ENCODE results near the gene TSSK3.

TSSK3 gene

DNA sequence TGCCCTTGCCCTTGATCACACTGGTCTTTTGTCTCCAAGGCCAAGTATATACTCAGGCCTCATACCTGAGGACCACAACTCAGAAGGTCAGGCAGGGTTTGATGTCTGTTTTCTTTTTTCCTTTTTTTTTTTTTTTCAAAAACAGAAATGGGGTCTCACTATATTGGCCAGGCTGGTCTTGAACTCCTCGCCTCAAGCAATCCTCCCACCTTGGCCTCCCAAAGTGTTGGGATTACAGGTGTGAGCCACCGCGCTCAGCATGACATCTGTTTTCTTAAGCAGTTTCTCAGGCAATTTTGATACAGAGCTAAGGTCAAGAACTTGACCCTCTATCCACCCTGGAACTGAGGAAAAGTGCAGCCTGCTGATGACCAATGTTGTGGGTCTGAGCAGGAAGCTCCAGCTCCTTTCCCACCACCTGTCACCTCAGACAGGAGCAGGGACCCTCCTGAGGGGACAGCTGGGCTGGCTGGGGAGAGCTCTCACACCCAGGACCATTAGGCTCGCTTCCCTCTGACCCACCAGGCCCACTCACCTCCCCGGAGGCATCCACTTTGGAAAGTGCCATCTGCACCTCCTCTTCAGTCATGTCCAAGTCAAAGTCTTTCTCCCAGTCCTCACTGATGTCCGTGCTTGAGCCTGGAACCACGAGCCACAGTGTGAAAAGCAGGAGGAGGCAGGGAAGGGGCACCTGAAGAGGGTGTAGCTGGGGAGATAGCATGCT lies 5.7 kb downstream of the TSSK3 start:
- WGBS (ENCODE audit: extremely low coverage, insufficient coverage, insufficient read length) = no CpG with 5 or more reads among the region's 7 CpGs
- no peak overlapping the region for H2BK12ac ChIP-seq (ENCODE audit: low read length)
- H4K91ac ChIP-seq (ENCODE audit: low read depth, low read length) = no peak overlapping the region
- no peak overlapping the region for H2AFZ ChIP-seq (ENCODE audit: insufficient read depth, low read length, poor library complexity)
- no peak overlapping the region for H4K8ac ChIP-seq (ENCODE audit: low read depth, low read length)
- no peak overlapping the region for H3K23ac ChIP-seq (ENCODE audit: low read length)
- no peak overlapping the region for H3K14ac ChIP-seq (ENCODE audit: low read length)
- peaks cover 1% of the 10 kb centered on the region for H3K9me3 ChIP-seq (ENCODE audit: insufficient read depth, low read depth, low read length)
- H3K36me3 ChIP-seq (ENCODE audit: control insufficient read depth in 1 of 2, insufficient read depth in 2 of 2, low read length in 2 of 2) = peaks cover 48 to 70% of the 10 kb centered on the region in 2 experiments
- H3K4ac ChIP-seq (ENCODE audit: low read depth, low read length) = no peak overlapping the region
- H3K4me1 ChIP-seq (ENCODE audit: control insufficient read depth in 1 of 2, insufficient read depth in 2 of 2, low read length in 2 of 2) = no peaks in the 10 kb centered on the region
- H3K27ac ChIP-seq (ENCODE audit: low read depth, low read length) = no peak overlapping the region
- H2AK5ac ChIP-seq (ENCODE audit: low read length) = no peak overlapping the region
- no peak for DNase-seq
- no peaks in the 10 kb centered on the region for H3K79me2 ChIP-seq (ENCODE audit: control insufficient read depth, insufficient read depth, low read length, poor library complexity)
- no peak overlapping the region for H2BK120ac ChIP-seq (ENCODE audit: insufficient read depth, low read length, poor library complexity)
- no peaks in the 10 kb centered on the region for H3K79me1 ChIP-seq (ENCODE audit: low read length)
- no peak overlapping the region for H3K9ac ChIP-seq (ENCODE audit: low read length)
- no peak overlapping the region for H3K4me2 ChIP-seq (ENCODE audit: low read length)
- H4K12ac ChIP-seq (ENCODE audit: low read depth, low read length) = no peak overlapping the region
- H3K4me3 ChIP-seq (ENCODE audit: low read depth, low read length) = no peak overlapping the region
- H3K27me3 ChIP-seq (ENCODE audit: insufficient read depth, low read length) = no peaks in the 10 kb centered on the region
- H3K18ac ChIP-seq (ENCODE audit: low read length) = no peak overlapping the region
- H2BK5ac ChIP-seq (ENCODE audit: low read depth, low read length, poor library complexity) = no peak overlapping the region

DNA sequence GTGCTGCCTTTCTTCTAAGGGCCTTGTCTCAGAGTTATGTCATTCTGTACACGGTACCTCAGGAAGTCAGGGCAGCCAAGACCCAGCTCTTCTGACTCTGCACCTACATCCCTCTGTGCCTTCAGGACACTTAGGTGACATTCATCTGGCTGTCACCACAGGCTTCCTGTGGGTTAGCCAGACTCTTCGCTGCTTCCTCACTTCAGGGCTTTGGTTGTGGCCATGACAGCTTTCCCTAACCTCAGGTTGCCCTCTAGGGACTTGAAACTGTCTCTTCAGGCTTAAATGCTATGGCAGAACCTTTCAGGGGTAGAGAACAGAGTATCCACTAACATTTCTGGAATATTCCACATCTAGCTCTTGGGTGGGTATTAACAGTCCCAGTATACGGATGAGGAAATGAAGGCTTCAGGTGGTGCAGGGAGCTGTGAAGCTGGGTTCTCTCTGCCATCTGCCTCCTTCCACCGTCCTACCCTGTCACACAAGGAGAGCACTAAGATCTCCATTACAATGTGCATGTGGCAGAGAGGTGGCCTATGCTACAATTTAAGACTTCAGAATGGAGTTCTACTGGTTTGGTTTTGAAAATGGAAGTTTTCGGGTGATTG lies 9.9 kb downstream of the TSSK3 start:
- Histone ChIP-seq H2AK5ac (ENCODE audit: low read length) (no peak overlapping the region), H3K4me2 (ENCODE audit: low read length) (no peak overlapping the region), H2AFZ (ENCODE audit: insufficient read depth, low read length, poor library complexity) (no peak overlapping the region), H3K18ac (ENCODE audit: low read length) (no peak overlapping the region), H3K4ac (ENCODE audit: low read depth, low read length) (no peak overlapping the region), H3K23ac (ENCODE audit: low read length) (no peak overlapping the region), H2BK5ac (ENCODE audit: low read depth, low read length, poor library complexity) (no peak overlapping the region), H4K8ac (ENCODE audit: low read depth, low read length) (no peak overlapping the region), H2BK120ac (ENCODE audit: insufficient read depth, low read length, poor library complexity) (no peak overlapping the region), H2BK12ac (ENCODE audit: low read length) (no peak overlapping the region), H3K79me2 (ENCODE audit: control insufficient read depth, insufficient read depth, low read length, poor library complexity) (no peaks in the 10 kb centered on the region), H3K36me3 (ENCODE audit: control insufficient read depth in 1 of 2, insufficient read depth in 2 of 2, low read length in 2 of 2) (peaks cover 46 to 72% of the 10 kb centered on the region in 2 experiments), H3K9ac (ENCODE audit: low read length) (no peak overlapping the region), H4K12ac (ENCODE audit: low read depth, low read length) (no peak overlapping the region), H3K4me3 (ENCODE audit: low read depth, low read length) (no peak overlapping the region), H4K91ac (ENCODE audit: low read depth, low read length) (no peak overlapping the region), H3K9me3 (ENCODE audit: insufficient read depth, low read depth, low read length) (no peaks in the 10 kb centered on the region), H3K27ac (ENCODE audit: low read depth, low read length) (no peak overlapping the region), H3K27me3 (ENCODE audit: insufficient read depth, low read length) (no peaks in the 10 kb centered on the region), H3K4me1 (ENCODE audit: control insufficient read depth in 1 of 2, insufficient read depth in 2 of 2, low read length in 2 of 2) (no peaks in the 10 kb centered on the region), H3K79me1 (ENCODE audit: low read length) (no peaks in the 10 kb centered on the region), H3K14ac (ENCODE audit: low read length) (no peak overlapping the region)
- WGBS (ENCODE audit: extremely low coverage, insufficient coverage, insufficient read length) = no CpG with 5 or more reads among the region's 5 CpGs
- DNase-seq = no peak

DNA sequence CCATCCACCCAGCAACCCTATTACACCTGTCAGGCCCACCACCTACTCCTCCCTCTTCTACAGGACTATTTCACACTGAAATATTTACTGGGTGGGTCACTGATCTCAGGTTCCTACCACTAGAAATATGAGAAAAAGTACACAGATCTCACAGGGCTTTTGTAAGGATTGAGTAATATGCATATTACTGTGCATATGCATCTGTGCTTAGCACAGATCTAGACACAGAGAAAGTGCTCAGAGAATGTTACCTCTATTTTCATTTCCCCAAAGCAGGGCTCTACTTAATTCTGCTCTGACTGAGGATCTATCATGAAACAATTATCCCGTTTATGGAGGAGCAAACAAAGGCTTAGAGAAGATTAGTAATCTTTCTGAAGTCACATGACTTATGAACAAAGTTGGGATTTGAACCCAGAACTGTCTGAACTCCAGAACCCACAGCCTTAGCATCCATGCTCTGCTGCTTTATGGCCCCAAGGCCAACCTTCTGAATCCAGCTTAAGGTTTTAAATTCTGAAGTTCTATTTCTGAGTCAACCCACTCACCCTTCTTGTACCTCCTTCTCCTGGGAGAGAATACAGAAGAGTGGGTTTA lies 11.8 kb downstream of the TSSK3 start:
- no peaks in the 10 kb centered on the region for H3K4me1 ChIP-seq (ENCODE audit: control insufficient read depth in 1 of 2, insufficient read depth in 2 of 2, low read length in 2 of 2)

DNA sequence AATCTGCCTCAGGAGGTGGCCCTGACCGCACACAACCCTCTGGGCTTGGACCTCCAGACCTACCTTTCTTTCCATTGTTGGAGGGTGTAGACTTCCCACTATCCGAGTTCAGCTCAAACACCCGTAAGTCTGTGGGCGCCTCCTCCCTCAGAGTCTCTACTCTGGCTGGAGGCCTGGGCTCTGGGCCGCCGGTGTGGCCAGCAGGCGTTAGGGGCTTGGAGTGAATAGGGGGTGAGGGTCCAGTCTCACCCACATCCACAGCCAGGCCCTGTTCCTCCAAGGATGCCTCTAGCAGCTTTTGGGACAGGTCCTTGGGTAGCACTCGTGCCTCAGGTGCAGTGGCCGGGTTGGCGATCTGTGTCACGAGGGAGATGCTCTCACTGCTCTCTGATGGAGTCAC lies 13.9 kb downstream of the TSSK3 start:
- Histone ChIP-seq H3K23ac (ENCODE audit: low read length) (no peak overlapping the region), H3K27me3 (ENCODE audit: insufficient read depth, low read length) (no peaks in the 10 kb centered on the region), H2BK120ac (ENCODE audit: insufficient read depth, low read length, poor library complexity) (no peak overlapping the region), H2BK5ac (ENCODE audit: low read depth, low read length, poor library complexity) (no peak overlapping the region), H3K4me1 (ENCODE audit: control insufficient read depth in 1 of 2, insufficient read depth in 2 of 2, low read length in 2 of 2) (no peaks in the 10 kb centered on the region), H3K14ac (ENCODE audit: low read length) (no peak overlapping the region), H4K8ac (ENCODE audit: low read depth, low read length) (no peak overlapping the region), H4K91ac (ENCODE audit: low read depth, low read length) (no peak overlapping the region), H3K4me3 (ENCODE audit: low read depth, low read length) (no peak overlapping the region), H2AK5ac (ENCODE audit: low read length) (no peak overlapping the region), H4K12ac (ENCODE audit: low read depth, low read length) (no peak overlapping the region), H3K4ac (ENCODE audit: low read depth, low read length) (no peak overlapping the region), H3K27ac (ENCODE audit: low read depth, low read length) (no peak overlapping the region), H3K79me1 (ENCODE audit: low read length) (no peaks in the 10 kb centered on the region), H3K4me2 (ENCODE audit: low read length) (no peak overlapping the region), H3K9me3 (ENCODE audit: insufficient read depth, low read depth, low read length) (no peaks in the 10 kb centered on the region), H3K36me3 (ENCODE audit: control insufficient read depth in 1 of 2, insufficient read depth in 2 of 2, low read length in 2 of 2) (peaks cover 68 to 87% of the 10 kb centered on the region in 2 experiments), H3K18ac (ENCODE audit: low read length) (no peak overlapping the region), H2BK12ac (ENCODE audit: low read length) (no peak overlapping the region), H3K79me2 (ENCODE audit: control insufficient read depth, insufficient read depth, low read length, poor library complexity) (no peaks in the 10 kb centered on the region), H2AFZ (ENCODE audit: insufficient read depth, low read length, poor library complexity) (no peak overlapping the region), H3K9ac (ENCODE audit: low read length) (no peak overlapping the region)
- no CpG with 5 or more reads among the region's 11 CpGs for WGBS (ENCODE audit: extremely low coverage, insufficient coverage, insufficient read length)
- DNase-seq = no peak

More for the DNA sequence above, 11.8 kb downstream of the TSSK3 start:
- no peak overlapping the region for H3K4me2 ChIP-seq (ENCODE audit: low read length)
- no peak overlapping the region for H2BK12ac ChIP-seq (ENCODE audit: low read length)
- no peak overlapping the region for H2BK5ac ChIP-seq (ENCODE audit: low read depth, low read length, poor library complexity)
- DNase-seq = no peak
- no peaks in the 10 kb centered on the region for H3K79me2 ChIP-seq (ENCODE audit: control insufficient read depth, insufficient read depth, low read length, poor library complexity)
- H4K12ac ChIP-seq (ENCODE audit: low read depth, low read length) = no peak overlapping the region
- H3K14ac ChIP-seq (ENCODE audit: low read length) = no peak overlapping the region
- H4K8ac ChIP-seq (ENCODE audit: low read depth, low read length) = no peak overlapping the region
- H3K9ac ChIP-seq (ENCODE audit: low read length) = no peak overlapping the region
- no peak overlapping the region for H3K4ac ChIP-seq (ENCODE audit: low read depth, low read length)
- no peak overlapping the region for H2AK5ac ChIP-seq (ENCODE audit: low read length)
- H4K91ac ChIP-seq (ENCODE audit: low read depth, low read length) = no peak overlapping the region
- H3K18ac ChIP-seq (ENCODE audit: low read length) = no peak overlapping the region
- H2BK120ac ChIP-seq (ENCODE audit: insufficient read depth, low read length, poor library complexity) = no peak overlapping the region
- H3K4me3 ChIP-seq (ENCODE audit: low read depth, low read length) = no peak overlapping the region
- no peak overlapping the region for H3K27ac ChIP-seq (ENCODE audit: low read depth, low read length)
- H3K36me3 ChIP-seq (ENCODE audit: control insufficient read depth in 1 of 2, insufficient read depth in 2 of 2, low read length in 2 of 2) = peaks cover 54 to 73% of the 10 kb centered on the region in 2 experiments
- H3K79me1 ChIP-seq (ENCODE audit: low read length) = no peaks in the 10 kb centered on the region
- H3K23ac ChIP-seq (ENCODE audit: low read length) = no peak overlapping the region
- H3K27me3 ChIP-seq (ENCODE audit: insufficient read depth, low read length) = no peaks in the 10 kb centered on the region
- H2AFZ ChIP-seq (ENCODE audit: insufficient read depth, low read length, poor library complexity) = no peak overlapping the region
- no CpG with 5 or more reads among the region's 1 CpG for WGBS (ENCODE audit: extremely low coverage, insufficient coverage, insufficient read length)
- H3K9me3 ChIP-seq (ENCODE audit: insufficient read depth, low read depth, low read length) = no peaks in the 10 kb centered on the region

Measured in trophoblast cell (in vitro differentiated cells and primary cell).